Measurements from ENCODE around the gene FXYD6. TPM values are rescaled to one million over a fixed set of nuclear protein-coding genes. Genes with fewer than 3 reads are reported as not detected.
A peak's percentile ranks its signal among the peaks of the same experiment; 100 is the strongest.

FXYD6 gene
- total and polyA plus RNA-seq, 9 of the 15 experiments (the other 6 are each of a cell fraction or from before 2014, with no cell fraction given) = 0.07 to 0.35 TPM; not detected in 7

GRCh38 chr11:117907276-117908108 is 31.0 kb upstream of the FXYD6 start (continued):
- TF ChIP-seq HMGXB4 (CRISPR knock-in tag; IDR thresholded peaks at IDR 0.05) = no peak
- no peak for TF ChIP-seq NR2C1 (IDR thresholded peaks at IDR 0.05)
- TF ChIP-seq NR2C1 (tag; IDR thresholded peaks at IDR 0.05) = no peak
- TF ChIP-seq DDX20 (tag; IDR thresholded peaks at IDR 0.05; ENCODE audit: low read depth) = no peak
- TF ChIP-seq SNRNP70 (optimal IDR thresholded peaks at IDR 0.05; ENCODE audit: low read depth, low read length) = no peak
- no peak for TF ChIP-seq RAD51 (IDR thresholded peaks at IDR 0.05; ENCODE audit: borderline replicate concordance, low read depth)
- no peak for TF ChIP-seq NR2C2 (CRISPR knock-in tag; IDR thresholded peaks at IDR 0.05)
- no peak for TF ChIP-seq NR2C2 (tag; IDR thresholded peaks at IDR 0.05)
- TF ChIP-seq ATF4 (CRISPR knock-in tag; IDR thresholded peaks at IDR 0.05) = no peak
- TF ChIP-seq ZNF551 (CRISPR knock-in tag; IDR thresholded peaks at IDR 0.05) = no peak
- TF ChIP-seq FOXK2 (conservative IDR thresholded peaks at IDR 0.05 in 1 of 2, IDR thresholded peaks at IDR 0.05 in 1 of 2; ENCODE audit: low read depth in 2 of 2) = peak in 1 of 2 experiments; percentile 28; a peak in 2 of 4 replicates
- no peak for TF ChIP-seq GTF2A2 (tag; IDR thresholded peaks at IDR 0.05)
- TF ChIP-seq ETV6 (IDR thresholded peaks at IDR 0.05; ENCODE audit: borderline replicate concordance in 1 of 2, low read depth in 2 of 2, low read length in 1 of 2) = no peak
- no peak for TF ChIP-seq ETV6 (CRISPR knock-in tag; IDR thresholded peaks at IDR 0.05; ENCODE audit: borderline replicate concordance)
- TF ChIP-seq CCNT2 (IDR thresholded peaks at IDR 0.05; ENCODE audit: borderline replicate concordance, extremely low read depth, insufficient read length, low read depth, low read length) = no peak
- no peak for TF ChIP-seq CBX2 (IDR thresholded peaks at IDR 0.05; ENCODE audit: insufficient read depth, low read length, poor library complexity, severe bottlenecking)
- TF ChIP-seq ERF (CRISPR knock-in tag; IDR thresholded peaks at IDR 0.05) = no peak
- TF ChIP-seq SP1 (CRISPR knock-in tag; IDR thresholded peaks at IDR 0.05) = peak; percentile 89
- TF ChIP-seq MYC (IDR thresholded peaks at IDR 0.05; ENCODE audit: low read depth, low read length) = peak; percentile 70
- TF ChIP-seq MYC (CRISPR knock-in tag; IDR thresholded peaks at IDR 0.05; ENCODE audit: borderline replicate concordance, low read depth) = no peak
- TF ChIP-seq CGGBP1 (CRISPR knock-in tag; IDR thresholded peaks at IDR 0.05) = no peak
- TF ChIP-seq RBM39 (optimal IDR thresholded peaks at IDR 0.05; ENCODE audit: low read depth, low read length) = no peak

Data from K562 (cell line).